Gastrocnemius medialis (tissue), 4 donors: Measurements from ENCODE around the gene C6orf89. TPM values are rescaled to one million over a fixed set of nuclear protein-coding genes. Genes with fewer than 3 reads are reported as not detected.
A peak's percentile ranks its signal among the peaks of the same experiment; 100 is the strongest.

Source experiments
- ATAC-seq, 2 donors: fragments of 150-250 bp; one replicate each; pipeline ENCODE4 v1.9.1; 2016
- DNase-seq, 2 donors: peaks; one replicate each; pipeline ENCODE4 v3.0.0-alpha.2; 2019
- H3K27ac ChIP-seq, 4 donors: fragments of 200-600 bp; sonication (generic); 1 replicate in 1 of 4; 2 replicates in 3 of 4; pipeline ENCODE4 v1.5.1; 2016 to 2018; ENCODE audit warnings: mild to moderate bottlenecking in 2 of 4, moderate library complexity in 1 of 4
- H3K27me3 ChIP-seq, 3 donors: fragments of 200-600 bp; sonication (generic) in 2 of 3; 1 replicate in 1 of 3; 2 replicates in 2 of 3; pipeline versions ENCODE4 v1.5.1 to v1.6.0; 2016 to 2019; ENCODE audit warnings: mild to moderate bottlenecking in 1 of 3, moderate library complexity in 1 of 3
- H3K36me3 ChIP-seq, 2 donors: fragments of 200-600 bp; sonication (generic) in 1 of 2; one replicate each; pipeline ENCODE4 v1.5.1; 2017 to 2018
- H3K4me1 ChIP-seq, 2 donors: fragments of 200-600 bp; sonication (generic) in 1 of 2; one replicate each; pipeline ENCODE4 v1.5.1; 2016 to 2017; ENCODE audit warnings: mild to moderate bottlenecking in 2 of 2
- H3K4me3 ChIP-seq, 4 donors: fragments of 200-600 bp; sonication (generic) in 3 of 4; 1 replicate in 1 of 4; 2 replicates in 3 of 4; pipeline ENCODE4 v1.5.1; 2016 to 2019; ENCODE audit warnings: mild to moderate bottlenecking in 2 of 4
- H3K9me3 ChIP-seq, 3 donors: fragments of 200-600 bp; sonication (generic) in 2 of 3; 1 replicate in 1 of 3; 2 replicates in 2 of 3; pipeline ENCODE4 v1.5.1; 2016 to 2019
- POLR2A ChIP-seq, 2 donors: fragments of 450-650 bp; IDR thresholded peaks; one replicate each; pipeline ENCODE4 v1.6.1; 2017; ENCODE audit warnings: antibody characterized with exemption in 2 of 2, mild to moderate bottlenecking in 2 of 2, moderate library complexity in 2 of 2
- in situ Hi-C, 4 donors: fragments of 200-750 bp; cut with MboI; loops; one replicate each; pipeline versions ENCODE4 v1.15.0 to v1.8.0; 2017; ENCODE audit warnings: low sequenced_read_pairs in 4 of 4
- intact Hi-C: fragments of 100-400 bp; cut with DNase I; formaldehyde crosslinking; loops from one replicate; pipeline ENCODE4 v1.15.1; 2023; ENCODE audit warnings: low total_unique reads
- total RNA-seq, 4 donors: library from RNA; depleted of rRNA; stranded (reverse); fragments of >200 nt; gene quantifications; one replicate each; pipeline versions ENCODE4 v1.1.0 to v1.2.3, GENCODE V29; 2016
- TF ChIP-seq, protein P1 (sequence below), 5 experiments: fragments of 450-650 bp in 3 of 5; fragments of 200-600 bp in 2 of 5; sonication (generic) in 2 of 5; IDR thresholded peaks in 4 of 5; conservative IDR thresholded peaks in 1 of 5; 1 replicate in 4 of 5; 2 replicates in 1 of 5; pipeline ENCODE4 v1.5.1; 2016 to 2019; ENCODE audit warnings: antibody characterized with exemption in 5 of 5, mild to moderate bottlenecking in 3 of 5, moderate library complexity in 3 of 5

Gene C6orf89
- total RNA-seq, 4 donors from 2014 or later: 30.8 to 53.2 (median 38.8) TPM

GRCh38 chr6:36893976-36894932, 8.5 kb downstream of the C6orf89 start:
- no peaks in the 10 kb centered on the region for H3K9me3 ChIP-seq
- no peak for TF ChIP-seq POLR2A (IDR thresholded peaks at IDR 0.05)
- TF ChIP-seq, protein P1, sequence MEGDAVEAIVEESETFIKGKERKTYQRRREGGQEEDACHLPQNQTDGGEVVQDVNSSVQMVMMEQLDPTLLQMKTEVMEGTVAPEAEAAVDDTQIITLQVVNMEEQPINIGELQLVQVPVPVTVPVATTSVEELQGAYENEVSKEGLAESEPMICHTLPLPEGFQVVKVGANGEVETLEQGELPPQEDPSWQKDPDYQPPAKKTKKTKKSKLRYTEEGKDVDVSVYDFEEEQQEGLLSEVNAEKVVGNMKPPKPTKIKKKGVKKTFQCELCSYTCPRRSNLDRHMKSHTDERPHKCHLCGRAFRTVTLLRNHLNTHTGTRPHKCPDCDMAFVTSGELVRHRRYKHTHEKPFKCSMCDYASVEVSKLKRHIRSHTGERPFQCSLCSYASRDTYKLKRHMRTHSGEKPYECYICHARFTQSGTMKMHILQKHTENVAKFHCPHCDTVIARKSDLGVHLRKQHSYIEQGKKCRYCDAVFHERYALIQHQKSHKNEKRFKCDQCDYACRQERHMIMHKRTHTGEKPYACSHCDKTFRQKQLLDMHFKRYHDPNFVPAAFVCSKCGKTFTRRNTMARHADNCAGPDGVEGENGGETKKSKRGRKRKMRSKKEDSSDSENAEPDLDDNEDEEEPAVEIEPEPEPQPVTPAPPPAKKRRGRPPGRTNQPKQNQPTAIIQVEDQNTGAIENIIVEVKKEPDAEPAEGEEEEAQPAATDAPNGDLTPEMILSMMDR (IDR thresholded peaks at IDR 0.05 in 4 of 5, conservative IDR thresholded peaks at IDR 0.05 in 1 of 5): no peak
- DNase-seq (no peak), ATAC-seq (peak in 1 of 2 donors; percentile 33)
- no peaks in the 10 kb centered on the region for H3K27me3 ChIP-seq
- peaks cover under 1 to 6% of the 10 kb centered on the region in 2 donors for H3K4me1 ChIP-seq
- no peak overlapping the region for H3K4me3 ChIP-seq
- in situ Hi-C loops: loop anchor here in 3 of 4 donors (10.0 to 25.0 kb wide), 3 partner anchors 118 to 321 kb away; partner anchors contain the start of gene FGD2 (in 1 of the 3)
- H3K27ac ChIP-seq: no peak overlapping the region
- peaks cover 0 to 5% of the 10 kb centered on the region in 2 donors for H3K36me3 ChIP-seq
- intact Hi-C loops: no loop called here

GRCh38 chr6:36897609-36898008, 11.9 kb downstream of the C6orf89 start:
- no peaks in the 10 kb centered on the region for H3K9me3 ChIP-seq
- no peaks in the 10 kb centered on the region for H3K27me3 ChIP-seq
- no peak for ATAC-seq
- peaks cover 0 to 4% of the 10 kb centered on the region in 2 donors for H3K4me1 ChIP-seq
- H3K27ac ChIP-seq: no peak overlapping the region
- TF ChIP-seq, protein P1 (IDR thresholded peaks at IDR 0.05 in 4 of 5, conservative IDR thresholded peaks at IDR 0.05 in 1 of 5): no peak
- TF ChIP-seq POLR2A (IDR thresholded peaks at IDR 0.05): no peak
- in situ Hi-C loops (loop anchor here in 3 of 4 donors (10.0 to 25.0 kb wide), 3 partner anchors 115 to 317 kb away; partner anchors contain the start of gene FGD2 (in 1 of the 3)), intact Hi-C loops (no loop called here)
- DNase-seq: no peak
- H3K36me3 ChIP-seq: peaks cover 0 to 36% of the 10 kb centered on the region in 2 donors
- no peak overlapping the region for H3K4me3 ChIP-seq

- TF ChIP-seq, protein P1 (IDR thresholded peaks at IDR 0.05 in 4 of 5, conservative IDR thresholded peaks at IDR 0.05 in 1 of 5): no peak
- TF ChIP-seq POLR2A (IDR thresholded peaks at IDR 0.05): no peak
- Histone ChIP-seq H3K27me3 (no peaks in the 10 kb centered on the region), H3K27ac (no peak overlapping the region), H3K4me1 (peaks cover 14 to 30% of the 10 kb centered on the region in 2 donors), H3K36me3 (peaks cover 0 to 63% of the 10 kb centered on the region in 2 donors), H3K4me3 (no peak overlapping the region), H3K9me3 (no peaks in the 10 kb centered on the region)
- ATAC-seq (no peak), DNase-seq (no peak)
- in situ Hi-C loops: no loop called here
- intact Hi-C loops: no loop called here
Observed at GRCh38 chr6:36904114-36904513, 18.4 kb downstream of the C6orf89 start.

- no peak for DNase-seq
- no peak for ATAC-seq
- intact Hi-C loops (no loop called here), in situ Hi-C loops (no loop called here)
- no peaks in the 10 kb centered on the region for H3K27me3 ChIP-seq
- peaks cover 0 to 58% of the 10 kb centered on the region in 2 donors for H3K36me3 ChIP-seq
- H3K4me1 ChIP-seq: peaks cover 14 to 30% of the 10 kb centered on the region in 2 donors
- no peak overlapping the region for H3K4me3 ChIP-seq
- TF ChIP-seq POLR2A (IDR thresholded peaks at IDR 0.05): no peak
- TF ChIP-seq, protein P1 (IDR thresholded peaks at IDR 0.05 in 4 of 5, conservative IDR thresholded peaks at IDR 0.05 in 1 of 5): no peak
- no peaks in the 10 kb centered on the region for H3K9me3 ChIP-seq
- H3K27ac ChIP-seq: no peak overlapping the region
Observed at GRCh38 chr6:36904851-36905393, 19.2 kb downstream of the C6orf89 start.
